GM19099 (cell line): ENCODE measurements around the gene FAF1.

Source experiments
- POLR2A ChIP-seq: IDR thresholded peaks from 3 replicates; pipeline ENCODE4 v1.6.1; 2011; ENCODE audit warnings: low read depth; ENCODE audit not compliant: insufficient read length; ENCODE audit errors: extremely low read depth

Gene FAF1

DNA sequence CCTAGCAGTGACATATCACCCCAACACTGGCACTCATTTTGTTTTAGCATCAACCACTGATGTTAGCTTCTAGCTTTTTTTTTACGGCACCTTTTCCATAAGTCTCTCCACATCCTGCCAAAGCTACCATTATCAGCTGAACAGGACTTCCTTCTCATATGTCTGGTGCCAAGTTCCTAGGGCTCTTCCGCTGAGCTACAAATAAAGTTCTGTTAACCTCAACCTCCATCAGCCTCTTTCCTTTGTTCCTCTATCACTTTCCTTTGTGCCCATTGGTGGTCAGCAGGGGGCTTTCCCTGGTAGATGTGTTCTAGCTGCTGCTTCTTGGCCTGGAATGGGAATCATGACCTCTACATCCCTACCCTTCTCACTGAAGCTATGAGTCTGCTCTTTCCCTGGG is 163.8 kb downstream of the FAF1 start:
- no peak for TF ChIP-seq POLR2A

DNA sequence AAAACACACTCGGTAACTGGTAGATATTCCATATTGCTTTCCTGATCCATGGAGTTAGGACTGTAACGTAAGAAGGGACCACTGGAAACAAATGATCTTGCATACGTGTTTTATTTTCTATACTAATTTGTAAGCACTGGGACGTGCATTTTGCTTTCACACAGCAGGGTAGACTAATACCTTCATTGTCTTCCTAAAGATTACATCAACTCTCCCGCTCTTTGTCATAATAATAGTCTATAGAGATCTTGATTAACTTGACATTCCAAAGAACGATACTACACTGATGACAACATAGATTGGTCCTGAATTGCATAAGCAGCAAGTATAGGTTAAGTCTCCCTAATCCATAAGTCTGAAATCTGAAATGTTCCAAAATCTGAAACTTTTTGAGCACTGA is 166.5 kb downstream of the FAF1 start:
- TF ChIP-seq POLR2A, result no peak

DNA sequence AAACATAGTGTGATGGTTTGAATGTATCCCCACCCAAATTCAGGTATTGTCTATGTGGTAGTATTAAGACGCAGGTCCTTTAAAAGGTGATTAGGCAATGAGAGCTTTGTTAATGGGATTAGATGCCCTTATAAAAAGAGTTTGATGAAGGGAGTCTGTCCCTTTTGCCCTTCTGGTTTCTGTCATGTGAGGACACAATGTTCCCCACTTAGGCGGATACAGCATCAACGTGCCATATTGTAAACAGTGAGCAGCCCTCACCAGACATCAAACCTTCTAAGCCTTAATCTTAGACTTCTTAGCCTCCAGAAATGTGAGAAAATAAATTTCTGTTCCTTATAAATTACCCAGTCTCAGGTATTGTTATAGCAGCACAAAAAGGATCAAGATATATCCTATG is 172.8 kb downstream of the FAF1 start:
- no peak for TF ChIP-seq POLR2A

DNA sequence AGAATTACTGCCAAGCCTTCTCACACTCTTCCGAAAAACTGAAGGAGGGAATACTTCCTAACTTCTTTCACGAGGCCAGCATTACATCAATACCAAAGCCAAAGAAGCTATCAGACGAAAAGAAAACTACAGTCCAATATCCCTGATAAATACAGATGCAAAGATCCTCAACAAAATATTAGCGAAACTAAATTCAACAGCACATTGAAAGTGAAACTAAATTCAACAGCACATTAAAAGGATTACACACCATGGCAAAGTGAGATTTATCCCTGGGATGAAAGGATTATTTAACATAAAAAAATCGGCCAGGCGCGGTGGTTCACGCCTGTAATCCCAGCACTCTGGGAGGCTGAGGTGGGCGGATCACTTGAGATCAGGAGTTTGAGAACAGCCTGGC is 176.8 kb downstream of the FAF1 start:
- TF ChIP-seq POLR2A, result no peak

DNA sequence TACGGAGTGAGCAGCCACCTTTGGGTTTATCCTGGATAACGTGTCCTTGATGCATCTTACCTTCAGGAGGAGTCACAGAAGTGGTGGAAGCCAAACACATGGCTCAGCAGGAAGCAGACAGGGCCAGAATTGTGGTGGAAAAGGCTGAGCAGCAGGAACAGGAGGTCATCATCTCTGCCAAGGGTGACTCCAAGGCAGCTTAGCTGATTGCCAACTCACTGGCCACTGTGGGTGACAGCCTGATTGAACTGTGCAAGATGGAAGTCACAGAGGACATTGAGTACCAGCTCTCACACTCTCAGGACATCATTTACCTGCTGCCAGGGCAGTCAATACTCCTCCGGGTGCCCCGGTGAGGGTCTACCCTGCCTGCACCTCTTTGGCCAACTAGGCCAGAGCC is 179.3 kb downstream of the FAF1 start:
- no peak for TF ChIP-seq POLR2A

DNA sequence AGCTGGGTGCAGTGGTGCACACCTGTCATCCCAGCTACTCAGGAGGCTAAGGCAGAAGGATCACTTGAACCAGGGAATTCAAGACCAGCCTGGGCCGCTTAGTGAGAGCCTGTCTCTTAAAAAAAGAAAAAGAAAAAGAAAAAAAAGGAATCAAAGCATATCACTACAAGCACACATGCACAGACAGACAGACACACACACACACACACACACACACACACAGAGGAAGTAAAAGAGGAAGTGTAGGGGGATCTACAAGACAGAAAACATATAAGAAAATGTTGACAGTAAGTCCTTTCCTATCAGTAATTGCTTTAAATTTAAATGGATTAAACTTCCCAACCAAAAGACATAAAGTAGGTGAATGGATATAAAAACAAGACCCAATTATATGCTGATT is 180.3 kb downstream of the FAF1 start:
- TF ChIP-seq POLR2A, result no peak

DNA sequence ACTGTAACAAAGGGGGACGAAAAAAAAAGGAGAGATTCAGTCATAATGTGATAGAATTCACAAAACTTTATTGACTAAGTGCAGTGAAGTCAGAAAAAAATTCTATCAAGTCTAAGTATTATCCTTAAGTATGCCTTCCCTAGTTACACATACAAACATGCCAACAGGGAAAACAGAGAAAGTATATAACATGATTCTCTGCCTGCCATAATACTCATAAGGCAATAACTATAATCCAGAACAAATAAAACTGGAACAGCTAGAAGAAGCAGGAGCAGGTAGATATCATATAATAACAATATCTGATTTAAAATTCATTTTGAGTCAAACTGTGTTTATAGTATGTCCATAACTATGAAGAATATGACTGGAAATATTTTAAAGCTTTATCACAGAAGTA is 184.3 kb downstream of the FAF1 start:
- TF ChIP-seq POLR2A, result no peak

DNA sequence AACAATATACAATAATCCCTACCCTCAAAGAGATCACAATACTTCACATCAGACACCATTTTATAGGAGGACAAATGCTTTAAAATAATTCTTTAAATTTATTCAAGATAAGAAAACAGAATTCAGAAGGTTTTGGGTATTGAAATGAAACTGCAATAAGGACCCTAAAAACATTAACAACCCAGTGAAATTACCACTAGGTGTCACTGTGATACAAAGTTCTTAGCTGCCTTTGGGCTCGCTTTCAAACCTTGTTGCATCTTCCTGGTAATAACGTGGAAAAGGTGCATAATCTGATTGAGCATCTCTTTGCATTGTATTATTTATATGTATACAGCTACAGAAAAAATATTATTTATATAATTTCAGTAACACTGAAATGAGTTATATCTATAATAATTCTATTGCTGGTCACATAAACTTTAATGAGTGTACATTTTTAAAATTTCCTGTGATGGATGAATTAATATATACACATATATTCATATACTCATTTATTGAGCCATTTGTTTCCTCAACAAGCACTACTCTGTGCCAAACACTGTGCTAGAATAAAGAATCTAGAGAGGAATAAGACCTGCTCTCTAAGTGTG is 185.2 kb downstream of the FAF1 start:
- TF ChIP-seq POLR2A, result no peak

DNA sequence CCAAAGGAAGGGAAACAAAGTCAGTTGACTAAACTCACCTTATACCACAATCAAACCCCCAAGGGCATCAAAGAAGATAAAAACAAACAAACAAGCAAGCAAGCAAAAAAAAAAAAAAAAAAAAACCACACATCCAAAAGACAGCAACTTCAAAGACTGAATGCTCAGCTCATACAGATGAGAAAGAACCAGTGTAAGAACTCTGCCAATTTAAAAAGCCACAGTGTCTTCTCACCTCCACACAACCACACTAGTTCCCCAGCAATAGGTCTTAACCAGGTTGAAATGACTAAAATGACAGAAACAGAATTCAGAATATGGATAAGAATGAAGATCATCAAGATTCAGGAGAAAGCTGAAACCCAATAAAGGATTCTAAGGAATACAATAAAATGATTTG is 193.4 kb downstream of the FAF1 start:
- TF ChIP-seq POLR2A, result no peak

DNA sequence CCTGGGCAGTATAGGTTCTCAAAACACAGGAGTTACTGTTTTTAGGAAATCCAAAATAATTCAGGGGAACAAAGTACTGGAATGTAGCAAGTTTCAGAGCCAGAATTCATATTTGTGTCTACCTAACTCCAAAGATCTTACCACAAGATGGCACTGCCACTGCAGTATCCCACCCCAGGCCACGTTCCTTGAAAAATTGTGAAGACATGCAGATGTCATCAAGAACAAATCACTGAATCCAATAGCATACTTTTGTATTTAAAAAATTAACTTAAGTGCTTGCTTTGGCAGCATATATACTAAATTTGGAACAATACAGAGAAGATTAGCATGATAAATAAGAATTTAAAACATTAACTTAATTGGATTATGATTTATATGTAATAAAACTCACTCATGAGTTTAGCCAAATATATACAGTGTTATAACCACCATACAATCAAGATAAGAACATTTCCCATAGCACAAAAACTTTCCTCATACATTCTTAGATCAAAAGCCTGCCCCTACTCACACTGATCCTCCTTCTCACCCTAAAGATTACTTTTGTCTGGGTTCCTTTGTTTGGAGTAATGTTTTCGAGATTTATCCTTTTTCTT is 209.9 kb downstream of the FAF1 start:
- no peak for TF ChIP-seq POLR2A

DNA sequence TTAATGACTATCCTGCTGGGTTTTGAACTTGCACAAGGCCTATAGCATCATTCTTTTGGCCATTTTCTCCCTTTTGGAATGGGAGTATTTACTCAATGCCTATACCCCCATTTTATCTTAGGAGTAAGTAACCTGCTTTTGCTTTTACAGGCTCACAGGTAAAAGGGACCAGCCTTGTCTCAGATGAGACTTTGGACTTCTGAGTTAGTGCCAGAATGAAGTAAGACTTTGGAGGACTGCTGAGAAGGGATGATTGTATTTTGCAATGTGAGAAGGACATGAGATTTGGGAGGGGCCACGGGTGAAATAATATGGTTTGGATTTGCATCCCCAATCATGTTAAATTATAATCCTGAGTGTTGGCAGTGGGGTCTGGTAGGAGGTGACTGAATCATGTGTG is 212.7 kb downstream of the FAF1 start:
- TF ChIP-seq POLR2A, result no peak

DNA sequence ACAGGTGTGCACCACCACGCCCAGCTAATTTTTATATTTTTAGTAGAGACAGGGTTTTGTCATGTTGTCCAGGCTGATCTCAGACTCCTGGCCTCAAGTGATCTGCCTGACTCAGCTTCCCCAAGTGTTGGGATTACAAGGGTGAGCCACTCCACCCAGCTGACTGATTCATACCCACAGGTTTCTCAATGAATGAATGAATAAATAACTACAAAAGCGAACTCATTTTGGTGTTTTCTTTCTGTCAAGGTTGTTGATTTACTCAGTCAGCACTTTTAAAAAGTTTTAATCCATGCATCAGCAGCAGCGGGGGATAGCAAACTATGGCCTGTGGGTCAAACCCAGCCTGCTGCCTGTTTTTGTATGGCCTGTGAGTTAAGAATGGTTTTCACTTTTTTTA is 217.5 kb downstream of the FAF1 start:
- TF ChIP-seq POLR2A, result no peak

DNA sequence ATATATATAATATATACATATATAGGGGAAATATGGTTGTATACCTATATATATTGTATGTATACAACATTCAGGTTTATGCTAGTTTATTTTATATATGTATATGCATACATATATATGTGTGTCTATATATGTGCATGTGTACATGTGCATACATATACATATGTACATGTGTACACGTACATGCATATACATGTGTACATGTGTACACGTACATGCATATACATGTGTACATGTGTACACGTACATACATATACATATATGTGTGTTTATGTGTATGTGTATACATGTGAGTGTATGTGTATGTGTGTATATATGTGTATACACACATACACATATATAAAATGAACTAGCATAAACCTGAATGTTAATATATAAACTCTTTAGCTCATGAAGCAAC is 220.9 kb downstream of the FAF1 start:
- no peak for TF ChIP-seq POLR2A

DNA sequence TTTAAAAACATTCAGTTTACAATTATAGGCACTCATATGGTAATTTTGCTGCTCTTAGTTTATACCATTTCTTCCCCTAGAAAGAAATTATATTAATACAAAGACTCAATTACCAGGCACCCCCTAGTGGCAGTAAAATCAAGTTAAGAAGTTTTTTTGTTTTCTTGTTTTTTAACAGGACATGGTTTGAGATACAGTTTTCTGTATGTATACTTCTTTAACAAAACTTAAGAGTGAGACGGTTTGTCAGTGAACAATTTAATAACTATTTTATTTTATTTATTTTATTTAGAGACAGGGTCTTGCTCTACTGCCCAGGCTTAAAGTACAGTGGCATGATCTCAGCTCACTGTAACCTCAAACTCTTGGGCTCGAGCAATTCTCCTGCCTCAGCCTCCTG is 224.6 kb downstream of the FAF1 start:
- no peak for TF ChIP-seq POLR2A

DNA sequence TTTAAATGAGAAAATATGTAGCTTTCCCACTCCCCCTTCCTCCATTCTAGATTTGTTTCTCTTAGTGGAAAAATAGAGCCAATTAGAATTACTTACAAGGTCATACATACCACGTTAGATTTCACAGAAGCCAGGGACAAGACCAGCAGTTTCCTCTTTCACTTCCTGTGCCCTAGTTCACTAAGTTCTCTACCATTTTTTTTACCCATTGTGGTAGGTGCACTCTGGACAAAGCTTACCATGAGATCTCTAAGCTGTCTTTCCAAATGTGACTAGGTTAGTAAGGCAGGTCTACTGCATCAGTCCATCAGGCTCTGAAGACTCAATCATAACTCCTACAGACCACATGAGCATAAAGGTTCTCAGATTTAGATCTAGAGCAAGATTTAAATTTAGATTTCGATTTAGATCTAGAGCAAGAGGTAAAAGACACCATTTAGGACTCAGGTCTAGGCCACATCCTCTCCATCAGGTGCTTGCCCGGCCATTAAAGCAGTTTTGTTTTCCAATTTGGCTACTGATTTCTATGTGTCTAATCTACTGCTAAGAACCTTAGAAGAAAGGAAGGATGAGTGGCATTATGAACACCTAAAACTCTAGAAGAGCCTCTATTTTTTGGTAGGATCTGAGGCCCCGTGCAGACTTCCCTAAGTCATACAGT is 235.3 kb downstream of the FAF1 start:
- no peak for TF ChIP-seq POLR2A

DNA sequence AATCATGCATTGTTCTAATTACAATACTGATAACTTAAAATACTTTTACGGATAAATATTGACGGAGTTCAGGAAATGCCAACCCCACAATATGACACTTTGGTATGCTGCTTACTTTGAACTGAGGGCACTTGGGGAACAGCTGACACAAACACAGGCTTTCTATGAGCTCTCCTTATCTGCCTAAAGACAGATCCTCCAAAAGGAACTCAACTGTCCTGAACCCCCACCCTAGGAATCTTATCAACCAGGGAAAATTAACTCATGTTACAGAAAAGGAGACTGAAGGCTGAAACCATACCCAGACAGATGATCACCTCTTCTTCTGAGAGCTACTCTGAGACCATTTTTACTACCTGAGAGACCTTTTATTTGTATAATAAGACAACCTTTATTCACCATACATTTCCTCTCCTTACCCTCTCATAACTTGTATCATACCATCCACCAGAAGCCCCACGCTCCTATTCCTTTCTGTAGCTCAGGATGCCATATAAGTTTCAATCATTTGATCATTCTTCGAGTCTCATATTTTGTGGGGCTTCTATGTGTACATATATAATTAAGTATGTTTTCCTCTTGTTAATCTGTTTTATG is 239.5 kb downstream of the FAF1 start:
- TF ChIP-seq POLR2A, result no peak
